Hematopoietic multipotent progenitor cell treated with erythropoietin and hydrocortisone succinate and interleukin-3 and kit ligand, for 4 days (in vitro differentiated cells): ENCODE data around the gene ZNF683.
"Not testable (repeated sequence)": the region's sequence is repeated elsewhere in the genome, so short reads cannot be mapped to it uniquely, and the experiment has no call there.

ENCODE experiments used
- DNase-seq: peaks from one replicate; pipeline ENCODE4 v3.0.0-alpha.2; 2015

Gene ZNF683

GRCh38 chr1:26372611-26373010 lies at the start of gene ZNF683:
Gene ZNF683 (minus strand): TSS chr1:26372750. CDS start chr1:26368571, 4,179 bp downstream.
- DNase-seq: not testable (repeated sequence)

GRCh38 chr1:26419494-26419893 lies 46.9 kb upstream of the ZNF683 start:
- no peak for DNase-seq

- DNase-seq: no peak
These were observed 46.4 kb upstream of the ZNF683 start for GRCh38 chr1:26418865-26419349.

- DNase-seq: peak; percentile 88
These were observed 44.7 kb upstream of the ZNF683 start for GRCh38 chr1:26417111-26417759.

GRCh38 chr1:26413031-26413430 lies 40.5 kb upstream of the ZNF683 start:
- DNase-seq: no peak

GRCh38 chr1:26412180-26412840 lies 39.8 kb upstream of the ZNF683 start:
- DNase-seq: no peak

- no peak for DNase-seq
These were observed 39.1 kb upstream of the ZNF683 start for GRCh38 chr1:26411624-26412074.

GRCh38 chr1:26410706-26411623 lies 38.4 kb upstream of the ZNF683 start, which contains the start of gene LIN28A:
Gene LIN28A (plus strand): TSS chr1:26410817. CDS start chr1:26410892, 75 bp downstream.
- DNase-seq: no peak

GRCh38 chr1:26409191-26409807 lies 36.7 kb upstream of the ZNF683 start:
- no peak for DNase-seq

- peak; percentile 85 for DNase-seq
These were observed 36.1 kb upstream of the ZNF683 start for GRCh38 chr1:26408604-26409003.

GRCh38 chr1:26405281-26405915 lies 32.8 kb upstream of the ZNF683 start:
- DNase-seq: no peak

GRCh38 chr1:26404641-26405040 lies 32.1 kb upstream of the ZNF683 start:
- DNase-seq: no peak

GRCh38 chr1:26403656-26404055 lies 31.1 kb upstream of the ZNF683 start:
- DNase-seq: no peak

GRCh38 chr1:26401891-26402290 lies 29.3 kb upstream of the ZNF683 start:
- no peak for DNase-seq

- no peak for DNase-seq
These were observed 26.5 kb upstream of the ZNF683 start for GRCh38 chr1:26399034-26399433.

- no peak for DNase-seq
These were observed 23.2 kb upstream of the ZNF683 start for GRCh38 chr1:26395754-26396153.

GRCh38 chr1:26391450-26391849 lies 18.9 kb upstream of the ZNF683 start:
- peak; percentile 87 for DNase-seq

- DNase-seq: no peak
These were observed 17.2 kb upstream of the ZNF683 start for GRCh38 chr1:26389604-26390247.

- DNase-seq: no peak
These were observed 16.4 kb upstream of the ZNF683 start for GRCh38 chr1:26388791-26389445.

- DNase-seq: no peak
These were observed 14.9 kb upstream of the ZNF683 start for GRCh38 chr1:26387447-26387846.

- not testable (repeated sequence) for DNase-seq
These were observed 12.5 kb upstream of the ZNF683 start for GRCh38 chr1:26385063-26385462.
